ENCODE measurements around the gene IGSF9.
"Not testable (repeated sequence)": the region's sequence is repeated elsewhere in the genome, so short reads cannot be mapped to it uniquely, and the experiment has no call there.

The IGSF9 gene

DNA sequence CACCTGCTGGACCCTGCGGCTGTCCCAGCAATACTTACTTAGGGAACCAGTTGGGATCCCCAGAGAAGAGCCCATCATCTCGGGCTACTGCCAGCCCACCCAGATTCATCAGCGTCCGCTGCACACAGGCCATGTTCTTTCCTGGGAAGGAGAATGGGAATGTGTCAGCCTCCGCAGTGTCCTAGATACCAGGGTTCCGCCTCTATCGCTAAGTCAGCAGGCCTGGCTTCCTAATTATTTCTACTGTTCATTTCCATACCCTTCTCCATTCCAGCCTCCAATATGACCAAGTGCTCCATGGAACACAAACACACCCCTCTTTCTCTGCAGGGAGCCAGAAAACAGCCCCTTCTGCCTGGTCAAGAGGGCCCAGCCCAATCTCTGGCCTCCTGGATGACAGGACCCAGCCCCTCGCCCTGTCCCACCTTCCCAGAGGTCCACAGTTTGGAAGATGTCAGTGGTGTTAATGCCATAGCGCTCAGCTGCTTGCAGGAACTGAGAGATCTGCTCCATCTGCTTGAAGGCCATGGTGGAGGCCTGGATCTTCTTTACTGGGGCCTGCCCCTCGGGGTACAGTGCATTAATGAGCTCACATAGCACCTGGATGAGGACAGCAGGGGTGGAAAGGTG lies 26.1 kb downstream of the IGSF9 start:
- no peak for DNase-seq (ENCODE audit: low spot score)

DNA sequence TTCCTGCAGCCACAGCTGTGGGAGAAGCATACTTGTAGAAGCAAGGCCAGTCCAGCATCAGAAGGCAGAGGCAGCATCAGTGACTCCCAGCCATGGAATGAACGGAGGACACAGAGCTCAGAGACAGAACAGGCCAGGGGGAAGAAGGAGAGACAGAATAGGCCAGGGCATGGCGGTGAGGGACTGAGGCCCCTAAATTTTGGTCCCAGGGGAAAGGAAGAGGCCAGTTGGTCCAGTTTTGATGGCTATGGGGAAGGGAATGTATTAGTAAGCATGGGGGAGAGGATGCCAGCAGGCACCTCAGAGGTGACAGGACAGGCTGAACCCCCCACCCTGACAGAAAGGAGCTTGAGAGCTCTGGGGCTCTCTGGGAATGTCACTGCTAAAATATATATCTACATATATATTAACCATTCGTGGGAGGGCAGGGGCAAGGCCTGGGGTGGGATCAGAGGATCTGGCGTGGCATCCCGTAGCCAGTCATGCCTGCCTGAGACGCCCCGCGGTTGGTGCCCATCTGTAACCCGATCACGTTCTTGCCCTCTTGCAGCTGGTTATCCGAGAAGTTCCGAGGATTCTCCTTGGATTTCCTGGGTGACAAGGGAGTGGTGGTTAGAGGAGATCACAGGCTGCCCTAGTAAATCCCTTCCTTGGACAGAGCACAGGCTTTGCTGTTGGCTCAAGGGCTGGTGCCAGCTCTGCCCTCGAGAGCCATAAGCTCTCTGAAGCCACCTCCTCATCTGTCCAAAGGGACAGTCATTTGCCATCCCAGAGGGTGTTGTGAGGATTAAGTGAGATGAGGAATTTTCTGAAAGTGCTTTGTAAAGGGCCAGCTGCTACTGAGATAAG lies 26.8 kb downstream of the IGSF9 start:
- no peak for DNase-seq (ENCODE audit: low spot score)

DNA sequence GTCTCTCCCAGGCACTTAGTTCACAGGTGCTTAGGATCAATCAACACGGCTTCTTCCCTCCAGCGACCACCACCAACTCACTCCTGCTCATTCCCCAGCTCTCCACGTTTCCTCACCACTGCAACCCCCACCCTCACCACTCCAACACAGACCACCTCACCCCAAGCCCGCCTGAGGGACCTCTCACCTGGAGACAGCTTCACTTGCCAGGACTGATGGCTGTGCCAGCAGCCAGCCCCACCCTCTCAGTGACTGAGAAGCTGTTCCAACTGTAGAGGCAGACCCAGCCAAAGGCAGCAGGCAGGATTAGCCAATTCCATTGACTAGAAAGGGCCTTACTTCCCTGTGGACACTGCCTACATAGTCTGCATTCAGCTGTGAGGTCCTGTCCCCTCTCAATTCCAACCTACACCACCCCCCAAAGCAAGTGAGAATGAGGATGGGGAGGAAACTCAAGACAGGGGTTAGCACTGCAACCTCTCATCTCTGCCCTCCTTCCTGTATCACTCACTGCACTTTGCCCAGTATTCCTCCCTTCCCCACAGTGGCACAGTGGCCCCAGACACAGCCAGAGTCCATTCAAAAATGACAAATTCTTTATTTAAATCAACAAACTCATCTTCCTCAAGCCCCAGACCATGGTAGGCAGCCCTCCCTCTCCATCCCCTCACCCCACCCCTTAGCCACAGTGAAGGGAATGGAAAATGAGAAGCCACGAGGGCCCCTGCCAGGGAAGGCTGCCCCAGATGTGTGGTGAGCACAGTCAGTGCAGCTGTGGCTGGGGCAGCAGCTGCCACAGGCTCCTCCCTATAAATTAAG lies 27.7 kb downstream of the IGSF9 start:
- no peak for DNase-seq (ENCODE audit: low spot score)

DNA sequence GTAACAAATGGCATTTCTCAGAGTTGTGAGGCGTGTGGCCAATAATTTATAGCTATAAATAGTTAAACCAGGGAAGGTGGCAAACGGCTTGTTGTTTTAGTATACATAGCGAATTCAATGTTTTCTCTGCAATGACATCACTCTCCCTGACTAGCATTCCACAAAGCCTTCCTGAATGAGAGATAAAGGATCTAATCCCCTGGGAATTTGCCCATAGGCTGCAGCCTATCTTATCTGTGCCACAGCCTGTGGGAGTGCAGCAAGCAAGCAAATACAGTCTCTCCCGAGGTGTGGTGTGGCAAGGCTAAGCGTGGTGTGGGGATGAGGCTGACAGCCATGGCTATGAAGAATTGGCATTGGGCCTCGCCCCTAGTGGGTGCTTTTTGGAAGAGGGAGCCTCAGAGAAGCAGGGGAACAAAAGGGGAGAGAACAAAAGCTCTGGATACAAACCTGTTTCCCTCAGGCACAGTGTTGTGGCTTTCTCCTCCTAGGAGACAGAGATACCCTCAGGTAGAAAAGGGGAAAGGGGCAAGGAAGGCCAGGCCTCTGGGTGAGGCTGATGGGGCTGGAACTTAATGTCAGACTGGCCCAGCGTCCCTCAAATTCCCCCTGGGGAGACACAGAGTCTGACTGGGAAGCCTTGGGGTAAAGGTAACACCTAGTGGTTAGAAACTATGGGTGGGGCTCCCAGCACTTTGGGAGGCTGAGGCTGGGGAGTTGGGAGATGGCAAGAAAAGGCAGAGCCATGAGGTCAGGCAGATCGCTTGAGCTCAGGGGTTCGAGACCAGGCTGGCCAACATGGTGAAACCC lies 29.0 kb downstream of the IGSF9 start:
- peak; percentile 41 for DNase-seq (ENCODE audit: low spot score)

DNA sequence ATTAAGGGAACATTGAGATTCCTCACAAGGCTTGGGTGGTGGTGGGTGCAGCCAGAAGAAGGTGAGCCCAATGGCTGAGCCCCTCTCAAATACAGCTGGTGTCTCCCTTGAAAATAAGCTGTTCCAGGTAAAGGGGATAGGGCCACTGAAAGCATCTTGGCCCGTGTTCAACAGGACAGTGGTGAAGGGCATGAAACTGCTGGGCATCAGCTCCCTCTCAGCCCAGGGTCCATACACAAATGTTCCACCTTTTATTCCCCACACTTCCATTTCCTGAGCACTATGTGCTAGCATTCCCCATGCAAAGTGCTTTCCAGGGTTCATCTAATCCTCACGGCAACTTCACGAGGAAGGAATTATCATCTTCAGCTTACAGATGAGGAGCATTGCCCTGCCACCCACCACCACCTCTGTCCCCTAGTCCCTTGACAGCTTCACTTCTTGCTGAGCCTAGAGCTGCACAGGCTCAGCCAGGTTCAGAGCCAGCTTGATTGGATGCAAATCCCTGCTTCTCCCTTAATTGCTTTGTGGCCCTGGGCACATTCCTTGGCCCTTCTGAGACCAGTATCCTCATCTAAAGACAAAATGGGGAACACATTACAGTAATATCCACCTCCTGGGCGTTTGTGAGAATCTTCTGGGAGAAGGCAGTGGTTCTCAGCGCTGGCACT lies 29.7 kb downstream of the IGSF9 start:
- no peak for DNase-seq (ENCODE audit: low spot score)

DNA sequence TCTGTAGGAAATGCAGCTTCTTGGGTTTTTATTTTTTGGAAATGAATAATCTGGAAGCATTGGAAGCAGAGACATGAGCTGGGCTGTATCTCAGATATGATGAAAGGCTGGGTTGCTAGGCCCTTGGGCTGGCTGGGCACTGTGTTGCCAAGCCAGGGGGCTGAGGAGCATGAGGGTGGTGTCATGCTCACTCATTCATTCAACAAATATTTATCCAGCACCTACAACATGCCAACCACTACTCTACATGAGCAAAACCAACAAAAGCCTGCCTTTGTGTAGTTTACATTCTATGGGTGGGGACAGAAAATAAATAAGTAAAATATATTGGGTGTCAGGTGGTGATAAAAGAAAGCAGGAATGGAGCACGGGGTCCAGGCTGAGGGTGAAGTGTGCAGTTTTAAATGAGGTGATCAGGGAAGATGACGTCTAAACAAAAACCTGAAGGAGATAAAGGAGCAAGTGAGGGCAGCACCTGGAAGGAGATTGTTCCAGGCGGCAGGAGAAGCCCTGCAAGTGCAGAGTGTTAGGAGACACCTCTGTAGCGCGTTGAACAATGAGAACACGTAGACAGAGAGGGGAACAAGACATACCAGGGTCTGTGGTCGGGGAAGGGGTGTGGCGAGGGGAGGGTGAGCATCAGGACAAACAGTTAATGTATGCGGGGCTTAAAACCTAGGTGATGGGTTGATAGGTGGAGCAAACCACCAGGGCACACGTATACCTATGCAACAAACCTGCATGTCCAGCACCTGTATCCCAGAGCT lies 31.0 kb downstream of the IGSF9 start:
- DNase-seq (ENCODE audit: low spot score): no peak

DNA sequence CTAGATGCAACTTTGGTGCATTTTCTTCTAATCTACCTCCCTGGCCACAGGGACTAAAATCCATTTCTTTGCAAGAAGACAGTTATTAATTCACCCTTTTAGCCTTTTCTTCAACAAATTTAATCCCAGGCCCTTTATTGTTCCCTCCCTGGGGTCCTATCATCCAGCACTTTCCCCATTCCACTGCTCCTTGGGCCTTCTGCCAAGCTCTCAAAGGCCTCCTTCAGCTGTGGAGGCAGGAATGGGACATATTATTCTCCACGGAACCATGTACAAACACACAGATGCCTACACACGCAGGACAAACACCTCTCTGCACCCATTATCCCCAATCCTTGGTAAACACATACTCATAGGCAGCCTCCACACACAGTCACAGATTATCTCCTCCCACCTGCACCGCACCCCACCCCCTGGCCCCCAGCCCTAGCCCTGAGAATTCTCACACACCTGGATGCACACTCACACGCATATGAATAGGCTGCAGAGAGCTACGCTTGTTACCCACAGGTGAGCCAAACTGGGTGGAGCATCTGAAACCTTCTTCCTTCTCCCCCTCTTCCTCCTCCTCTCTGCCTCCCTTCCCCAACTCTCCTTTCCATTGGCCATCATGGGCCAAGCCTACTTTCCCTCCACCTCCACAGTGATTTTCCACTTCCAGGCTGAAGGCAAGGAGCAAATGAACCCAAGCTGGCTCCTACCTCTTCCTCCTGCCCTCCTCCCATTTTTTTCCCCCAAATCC lies 31.8 kb downstream of the IGSF9 start:
- DNase-seq (ENCODE audit: low spot score): no peak

DNA sequence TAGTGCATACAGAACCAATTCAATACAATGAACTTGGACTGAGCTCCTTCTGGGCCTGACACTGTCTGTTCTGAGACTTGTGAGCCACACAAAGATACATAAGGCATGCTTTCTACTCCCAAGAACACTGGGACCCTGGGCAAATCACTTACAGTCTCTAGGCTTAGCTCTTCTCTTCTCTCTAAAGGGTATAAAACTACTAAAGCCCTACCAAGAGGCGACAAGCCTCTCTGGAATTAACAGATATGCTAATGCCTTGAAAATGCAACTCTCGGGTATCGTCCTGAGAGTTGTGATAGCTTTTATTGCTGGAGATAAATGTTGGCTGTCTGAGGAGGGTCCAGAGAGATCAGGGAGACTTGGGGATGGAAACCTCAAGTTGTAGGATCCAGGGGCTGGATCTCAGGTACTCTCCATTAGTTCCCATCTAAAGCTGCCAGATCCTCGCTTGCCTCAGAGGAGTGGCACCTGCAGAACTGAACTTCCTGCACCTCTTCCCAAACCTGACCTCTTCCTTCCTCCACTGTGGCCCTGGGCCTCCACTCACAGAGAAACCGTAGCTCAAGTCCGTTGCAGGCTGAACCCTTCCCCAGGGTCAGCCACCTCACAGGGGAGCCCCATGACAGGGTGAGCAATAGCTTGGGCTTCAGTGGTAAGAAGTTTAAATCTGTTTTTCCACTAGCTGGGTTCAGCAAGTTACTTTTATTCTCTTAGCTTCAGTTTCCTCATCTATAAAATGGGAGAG lies 33.9 kb downstream of the IGSF9 start:
- DNase-seq (ENCODE audit: low spot score): no peak

DNA sequence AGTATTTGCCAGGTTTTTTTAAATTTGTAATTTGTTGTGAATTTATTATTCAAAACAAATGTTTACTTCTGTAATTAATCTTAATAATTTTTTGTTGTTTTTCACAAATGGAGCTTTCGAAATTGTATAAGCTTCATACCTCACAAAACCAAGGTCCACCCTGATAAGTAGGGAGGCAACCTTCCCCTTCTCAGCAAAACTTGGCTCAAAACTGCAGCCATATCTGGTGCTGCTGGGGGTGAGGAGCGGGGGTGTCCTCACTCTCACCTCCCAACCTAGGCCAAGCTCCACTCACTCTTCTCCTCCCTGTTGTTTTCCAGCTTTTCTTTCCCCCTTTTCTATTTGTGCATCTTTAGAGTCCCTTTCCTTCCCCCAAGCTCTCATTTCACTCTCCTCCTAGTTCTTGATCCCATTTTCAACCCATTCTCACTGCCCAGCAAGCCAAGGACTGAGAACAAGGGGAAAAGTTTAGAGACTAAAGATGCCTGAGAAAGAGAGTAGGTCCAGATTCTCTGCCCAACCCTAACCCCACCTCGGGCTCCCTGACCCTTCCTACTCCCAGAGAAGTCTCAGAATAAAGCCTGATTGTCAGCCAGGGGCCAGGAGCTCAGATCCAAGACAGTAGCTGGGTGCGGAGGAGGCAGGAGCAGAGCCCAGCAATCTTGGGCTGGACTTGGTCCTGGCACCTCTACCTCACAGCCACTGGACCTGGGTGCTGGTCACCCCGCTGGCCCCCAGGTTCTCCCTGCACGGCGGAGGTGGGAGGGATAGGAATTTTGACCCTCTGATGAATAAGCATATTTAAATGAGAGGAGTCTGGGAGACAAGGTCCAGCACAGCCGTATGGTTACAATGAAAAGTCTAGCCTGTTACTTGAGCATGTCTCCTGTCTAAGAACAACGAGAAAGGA lies 37.1 kb downstream of the IGSF9 start:
- no peak for DNase-seq (ENCODE audit: low spot score)

DNA sequence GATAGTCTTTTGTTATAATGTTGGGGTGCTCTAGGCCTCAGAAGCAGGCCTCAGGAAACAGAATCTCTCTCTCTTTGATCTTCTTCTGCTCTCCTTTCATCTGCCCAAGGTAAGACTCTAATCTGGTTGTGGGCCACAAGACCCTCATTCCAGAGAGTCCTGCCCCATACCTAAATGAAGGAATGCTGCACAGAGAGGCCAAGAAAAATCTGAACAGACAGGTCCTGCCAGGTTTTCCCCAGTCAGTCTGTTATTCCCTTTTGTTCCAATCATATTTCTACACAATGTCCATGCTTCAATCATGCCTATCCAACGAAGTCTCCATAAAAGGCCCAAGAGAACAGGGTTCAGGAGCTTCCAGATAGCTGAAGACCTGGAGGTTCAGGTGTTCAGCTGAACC lies 38.5 kb downstream of the IGSF9 start:
- no peak for DNase-seq (ENCODE audit: low spot score)

DNA sequence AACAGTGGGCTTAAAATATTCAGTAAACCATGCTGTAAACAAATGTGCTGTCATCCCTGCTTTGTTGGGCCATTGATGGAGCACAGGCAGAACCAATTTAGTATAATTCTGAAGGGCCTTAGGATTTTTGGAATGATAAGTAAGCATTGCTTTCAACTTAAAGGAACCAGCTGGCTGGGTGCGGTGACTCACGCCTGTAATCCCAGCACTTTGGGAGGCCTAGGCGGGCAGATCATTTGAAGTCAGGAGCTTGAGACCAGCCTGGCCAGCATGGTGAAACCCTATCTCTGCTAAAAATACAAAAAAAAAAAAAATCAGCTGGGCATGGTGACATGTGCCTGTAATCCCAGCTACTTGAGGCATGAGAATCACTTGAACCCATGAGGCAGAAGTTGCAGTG lies 41.4 kb downstream of the IGSF9 start:
- not testable (repeated sequence) for DNase-seq (ENCODE audit: low spot score)

DNA sequence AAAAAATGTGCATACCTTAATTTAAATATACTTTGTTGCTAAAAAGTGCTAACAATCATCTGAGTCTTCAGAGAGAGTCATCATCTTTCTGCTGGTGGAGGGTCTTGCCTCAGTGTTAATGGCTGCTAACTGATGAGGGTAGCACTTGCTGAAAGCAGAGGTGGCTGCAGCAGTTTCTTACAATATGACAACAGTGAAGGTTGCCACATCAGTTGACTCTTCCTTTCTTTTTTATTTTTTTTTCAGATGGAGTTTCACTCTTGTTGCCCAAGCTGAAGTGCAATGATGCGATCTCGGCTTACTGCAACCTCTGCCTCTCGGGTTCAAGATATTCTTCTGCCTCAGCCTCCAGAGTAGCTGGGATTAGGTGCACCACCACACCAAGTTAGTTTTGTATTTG lies 42.9 kb downstream of the IGSF9 start:
- no peak for DNase-seq (ENCODE audit: low spot score)

DNA sequence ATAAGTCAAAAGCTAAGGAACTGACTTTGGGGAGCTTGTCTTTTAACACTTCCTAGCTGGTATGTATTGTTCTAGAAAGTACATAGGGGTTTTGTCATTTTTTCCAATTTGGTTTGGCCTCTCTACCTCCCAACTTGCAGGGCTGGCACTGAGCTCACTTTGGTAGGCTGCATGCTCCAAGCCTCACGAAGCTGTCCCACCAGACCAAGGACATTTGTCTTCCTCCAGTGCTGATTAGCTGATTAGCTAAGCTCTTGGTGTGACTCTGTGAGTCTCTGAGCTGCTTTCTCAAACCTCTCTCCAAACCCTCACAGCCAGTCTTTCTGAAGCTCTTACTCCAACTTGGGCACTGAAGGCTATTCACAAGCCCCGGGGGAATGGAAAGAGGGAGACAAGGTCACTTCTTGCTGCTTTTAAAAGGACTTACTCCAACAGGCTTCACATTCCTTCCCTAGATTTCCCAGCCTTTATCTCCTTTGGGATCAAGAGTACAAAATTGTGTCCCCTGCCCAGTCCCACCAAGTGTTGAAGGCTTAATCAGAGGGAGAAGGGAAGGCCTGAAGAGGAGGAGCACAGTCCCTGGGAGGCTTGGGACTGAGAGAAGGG lies 44.6 kb downstream of the IGSF9 start:
- DNase-seq (ENCODE audit: low spot score): no peak

DNA sequence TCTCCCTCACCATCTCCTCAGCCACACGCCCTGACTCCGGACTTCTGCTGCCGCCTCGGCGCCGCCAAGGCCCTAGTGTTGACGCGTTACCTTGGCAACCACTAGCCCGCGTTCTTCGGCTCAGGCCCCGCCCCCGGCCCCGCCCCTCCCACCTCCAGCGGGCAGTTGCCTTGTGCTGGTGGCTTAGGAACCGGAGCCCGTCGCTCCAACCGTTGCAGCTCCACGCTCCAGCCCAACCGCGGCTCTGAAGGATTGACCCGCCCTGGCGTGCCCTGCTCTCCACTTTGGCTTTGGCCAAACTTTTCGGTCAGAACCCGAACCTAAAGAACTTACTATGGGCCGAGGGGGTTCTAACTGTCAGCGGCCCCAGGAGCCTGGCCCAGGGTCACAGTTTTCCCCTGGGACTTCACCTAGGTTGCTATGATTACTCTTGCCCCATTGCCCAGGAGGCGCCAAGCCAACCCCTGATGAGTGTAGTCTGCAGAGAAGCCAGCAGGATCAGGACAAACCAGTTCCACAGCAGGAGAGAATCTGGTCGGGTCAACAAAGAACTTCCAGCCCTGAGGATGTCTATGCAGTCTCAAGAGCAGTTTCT lies 45.2 kb downstream of the IGSF9 start, which contains the start of gene CFAP45:
Gene CFAP45 (minus strand): TSS at position 80 of the 595 bp plus-strand sequence. CDS start 67 bp downstream, at position 13.
- DNase-seq (ENCODE audit: low spot score): peak; percentile 64

DNA sequence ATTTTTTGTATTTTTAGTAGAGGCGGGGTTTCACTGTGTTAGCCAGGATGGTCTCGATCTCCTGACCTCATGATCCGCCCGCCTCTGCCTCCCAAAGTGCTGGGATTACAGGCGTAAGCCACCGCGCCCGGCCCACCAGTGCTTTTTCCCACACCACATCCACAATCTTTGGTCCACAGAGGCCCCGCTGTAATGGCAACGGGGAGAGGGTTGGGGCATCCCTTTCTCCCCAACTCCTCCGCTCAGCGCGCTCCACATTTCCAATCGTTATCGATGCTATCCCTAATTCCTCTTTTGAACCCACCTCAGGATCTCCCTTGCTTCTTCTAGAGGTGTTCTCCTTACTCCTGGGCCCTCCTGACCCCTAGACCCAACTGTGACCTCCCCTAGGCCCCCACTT lies 45.8 kb downstream of the IGSF9 start:
- not testable (repeated sequence) for DNase-seq (ENCODE audit: low spot score)

DNA sequence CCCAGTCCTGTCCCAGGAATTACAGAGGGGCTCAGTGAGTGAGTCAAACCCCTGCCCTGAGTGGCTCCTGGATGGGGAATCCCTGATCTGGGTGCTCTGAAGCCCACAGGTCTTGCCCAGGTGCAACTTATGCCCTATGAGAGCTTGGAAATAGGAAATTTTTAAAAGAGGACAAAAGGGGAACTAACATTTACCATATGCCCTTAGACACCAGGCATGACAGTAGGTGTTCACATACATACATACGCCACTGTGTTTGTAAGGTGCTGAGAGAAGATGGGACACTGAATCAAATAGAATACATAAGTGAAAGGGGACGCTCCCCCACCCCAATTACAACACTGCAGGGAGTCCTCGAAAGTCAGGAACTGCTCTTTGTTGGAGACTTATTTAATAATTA lies 46.9 kb downstream of the IGSF9 start:
- DNase-seq (ENCODE audit: low spot score): no peak

DNA sequence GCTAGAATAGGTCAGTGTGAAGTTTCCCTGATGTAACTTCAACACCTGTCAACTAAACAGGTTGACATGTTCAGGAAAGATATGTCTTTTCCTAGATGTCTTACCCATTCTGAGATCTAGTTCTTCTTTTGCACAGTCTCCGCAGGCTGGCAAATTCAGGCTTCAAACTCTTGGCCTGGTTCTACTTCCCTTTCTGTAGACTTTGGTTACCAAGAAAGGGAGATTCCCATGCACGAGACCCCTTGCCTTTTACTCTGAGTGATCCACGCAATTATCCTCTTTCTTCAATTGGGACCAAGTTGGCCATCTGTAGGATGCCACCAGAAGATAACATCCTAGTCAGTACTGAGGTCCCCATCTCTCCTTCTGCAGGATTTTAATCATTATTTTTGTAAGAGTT lies 47.5 kb downstream of the IGSF9 start:
- no peak for DNase-seq (ENCODE audit: low spot score)

Data from kidney capillary endothelial cell (primary cell).